ENCODE measurements around the gene USP17L28. TPM values are rescaled to one million over a fixed set of nuclear protein-coding genes. Genes with fewer than 3 reads are reported as not detected.
"Not testable (repeated sequence)": the region's sequence is repeated elsewhere in the genome, so short reads cannot be mapped to it uniquely, and the experiment has no call there.

USP17L28 gene, protein sequence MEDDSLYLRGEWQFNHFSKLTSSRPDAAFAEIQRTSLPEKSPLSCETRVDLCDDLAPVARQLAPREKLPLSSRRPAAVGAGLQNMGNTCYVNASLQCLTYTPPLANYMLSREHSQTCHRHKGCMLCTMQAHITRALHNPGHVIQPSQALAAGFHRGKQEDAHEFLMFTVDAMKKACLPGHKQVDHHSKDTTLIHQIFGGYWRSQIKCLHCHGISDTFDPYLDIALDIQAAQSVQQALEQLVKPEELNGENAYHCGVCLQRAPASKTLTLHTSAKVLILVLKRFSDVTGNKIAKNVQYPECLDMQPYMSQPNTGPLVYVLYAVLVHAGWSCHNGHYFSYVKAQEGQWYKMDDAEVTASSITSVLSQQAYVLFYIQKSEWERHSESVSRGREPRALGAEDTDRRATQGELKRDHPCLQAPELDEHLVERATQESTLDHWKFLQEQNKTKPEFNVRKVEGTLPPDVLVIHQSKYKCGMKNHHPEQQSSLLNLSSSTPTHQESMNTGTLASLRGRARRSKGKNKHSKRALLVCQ
- not detected in 2 replicates for total RNA-seq (ENCODE audit: low replicate concordance)
- long read RNA-seq: 0 reads

DNA sequence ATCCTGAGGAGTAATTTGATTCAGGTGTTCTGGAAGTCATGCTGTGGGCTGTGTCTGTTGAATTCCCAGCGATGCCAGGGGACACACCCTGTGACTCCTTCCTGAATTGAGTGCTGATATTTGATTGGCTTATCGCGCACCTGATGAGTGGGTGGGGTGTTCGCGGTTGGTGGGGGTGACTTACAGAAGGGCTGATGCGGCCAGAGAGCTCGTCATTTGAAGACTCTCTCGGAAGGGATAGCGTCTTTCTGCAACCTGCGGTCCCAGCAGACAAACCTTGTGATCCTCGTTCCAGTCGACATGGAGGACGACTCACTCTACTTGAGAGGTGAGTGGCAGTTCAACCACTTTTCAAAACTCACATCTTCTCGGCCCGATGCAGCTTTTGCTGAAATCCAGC, at the start of gene USP17L28:
TSS of gene USP17L28 (plus strand) at position 301 of the 400 bp plus-strand sequence. CDS start at position 301, 0 bp downstream.
- not testable (repeated sequence) for H3K27ac Mint-ChIP-seq; H3K4me3 Mint-ChIP-seq; H3K36me3 Mint-ChIP-seq; H3K9me3 Mint-ChIP-seq; DNase-seq (ENCODE audit: extremely low spot score, unreplicated experiment); H3K27me3 Mint-ChIP-seq; H3K4me1 Mint-ChIP-seq (ENCODE audit: unreplicated experiment)

DNA sequence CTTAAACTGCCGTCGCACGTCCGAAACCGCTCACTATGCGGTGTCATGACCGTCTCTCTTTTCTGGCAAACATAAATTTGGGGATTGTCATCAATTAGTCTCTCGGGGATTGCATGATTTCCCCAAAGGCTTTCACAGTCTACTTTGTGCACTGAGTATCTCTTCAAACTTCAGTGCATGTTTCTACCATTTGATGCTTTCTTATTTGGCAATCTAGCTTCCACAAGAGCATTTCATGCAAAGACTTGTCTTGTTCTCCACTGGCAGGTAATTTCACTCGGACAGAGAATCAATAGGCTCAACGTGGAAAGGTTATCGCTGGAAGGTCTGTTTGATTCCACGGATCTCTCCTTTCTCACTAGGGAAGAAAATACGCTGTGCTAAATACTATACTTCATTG, 24.5 kb upstream of the USP17L28 start:
- H3K4me1 Mint-ChIP-seq (ENCODE audit: unreplicated experiment); H3K4me3 Mint-ChIP-seq; DNase-seq (ENCODE audit: extremely low spot score, unreplicated experiment); H3K36me3 Mint-ChIP-seq; H3K27ac Mint-ChIP-seq; H3K27me3 Mint-ChIP-seq; H3K9me3 Mint-ChIP-seq: not testable (repeated sequence)

DNA sequence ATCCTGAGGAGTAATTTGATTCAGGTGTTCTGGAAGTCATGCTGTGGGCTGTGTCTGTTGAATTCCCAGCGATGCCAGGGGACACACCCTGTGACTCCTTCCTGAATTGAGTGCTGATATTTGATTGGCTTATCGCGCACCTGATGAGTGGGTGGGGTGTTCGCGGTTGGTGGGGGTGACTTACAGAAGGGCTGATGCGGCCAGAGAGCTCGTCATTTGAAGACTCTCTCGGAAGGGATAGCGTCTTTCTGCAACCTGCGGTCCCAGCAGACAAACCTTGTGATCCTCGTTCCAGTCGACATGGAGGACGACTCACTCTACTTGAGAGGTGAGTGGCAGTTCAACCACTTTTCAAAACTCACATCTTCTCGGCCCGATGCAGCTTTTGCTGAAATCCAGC, 23.8 kb upstream of the USP17L28 start, which contains the start of gene USP17L24:
TSS of gene USP17L24 (plus strand) at position 301 of the 400 bp plus-strand sequence. CDS start at position 301, 0 bp downstream.
- H3K4me1 Mint-ChIP-seq (ENCODE audit: unreplicated experiment); H3K36me3 Mint-ChIP-seq; DNase-seq (ENCODE audit: extremely low spot score, unreplicated experiment); H3K27me3 Mint-ChIP-seq; H3K27ac Mint-ChIP-seq; H3K9me3 Mint-ChIP-seq; H3K4me3 Mint-ChIP-seq: not testable (repeated sequence)

DNA sequence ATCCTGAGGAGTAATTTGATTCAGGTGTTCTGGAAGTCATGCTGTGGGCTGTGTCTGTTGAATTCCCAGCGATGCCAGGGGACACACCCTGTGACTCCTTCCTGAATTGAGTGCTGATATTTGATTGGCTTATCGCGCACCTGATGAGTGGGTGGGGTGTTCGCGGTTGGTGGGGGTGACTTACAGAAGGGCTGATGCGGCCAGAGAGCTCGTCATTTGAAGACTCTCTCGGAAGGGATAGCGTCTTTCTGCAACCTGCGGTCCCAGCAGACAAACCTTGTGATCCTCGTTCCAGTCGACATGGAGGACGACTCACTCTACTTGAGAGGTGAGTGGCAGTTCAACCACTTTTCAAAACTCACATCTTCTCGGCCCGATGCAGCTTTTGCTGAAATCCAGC, 19.1 kb upstream of the USP17L28 start, which contains the start of gene USP17L25:
TSS of gene USP17L25 (plus strand) at position 301 of the 400 bp plus-strand sequence. CDS start at position 301, 0 bp downstream.
- not testable (repeated sequence) for H3K27me3 Mint-ChIP-seq; H3K27ac Mint-ChIP-seq; H3K36me3 Mint-ChIP-seq; H3K4me1 Mint-ChIP-seq (ENCODE audit: unreplicated experiment); H3K9me3 Mint-ChIP-seq; DNase-seq (ENCODE audit: extremely low spot score, unreplicated experiment); H3K4me3 Mint-ChIP-seq

DNA sequence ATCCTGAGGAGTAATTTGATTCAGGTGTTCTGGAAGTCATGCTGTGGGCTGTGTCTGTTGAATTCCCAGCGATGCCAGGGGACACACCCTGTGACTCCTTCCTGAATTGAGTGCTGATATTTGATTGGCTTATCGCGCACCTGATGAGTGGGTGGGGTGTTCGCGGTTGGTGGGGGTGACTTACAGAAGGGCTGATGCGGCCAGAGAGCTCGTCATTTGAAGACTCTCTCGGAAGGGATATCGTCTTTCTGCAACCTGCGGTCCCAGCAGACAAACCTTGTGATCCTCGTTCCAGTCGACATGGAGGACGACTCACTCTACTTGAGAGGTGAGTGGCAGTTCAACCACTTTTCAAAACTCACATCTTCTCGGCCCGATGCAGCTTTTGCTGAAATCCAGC, 14.3 kb upstream of the USP17L28 start, which contains the start of gene USP17L26:
TSS of gene USP17L26 (plus strand) at position 301 of the 400 bp plus-strand sequence. CDS start at position 301, 0 bp downstream.
- H3K9me3 Mint-ChIP-seq; H3K27ac Mint-ChIP-seq; H3K27me3 Mint-ChIP-seq; H3K36me3 Mint-ChIP-seq; H3K4me3 Mint-ChIP-seq; H3K4me1 Mint-ChIP-seq (ENCODE audit: unreplicated experiment); DNase-seq (ENCODE audit: extremely low spot score, unreplicated experiment): not testable (repeated sequence)

DNA sequence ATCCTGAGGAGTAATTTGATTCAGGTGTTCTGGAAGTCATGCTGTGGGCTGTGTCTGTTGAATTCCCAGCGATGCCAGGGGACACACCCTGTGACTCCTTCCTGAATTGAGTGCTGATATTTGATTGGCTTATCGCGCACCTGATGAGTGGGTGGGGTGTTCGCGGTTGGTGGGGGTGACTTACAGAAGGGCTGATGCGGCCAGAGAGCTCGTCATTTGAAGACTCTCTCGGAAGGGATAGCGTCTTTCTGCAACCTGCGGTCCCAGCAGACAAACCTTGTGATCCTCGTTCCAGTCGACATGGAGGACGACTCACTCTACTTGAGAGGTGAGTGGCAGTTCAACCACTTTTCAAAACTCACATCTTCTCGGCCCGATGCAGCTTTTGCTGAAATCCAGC, 9.6 kb upstream of the USP17L28 start, which contains the start of gene USP17L5:
TSS of gene USP17L5 (plus strand) at position 301 of the 400 bp plus-strand sequence. CDS start at position 301, 0 bp downstream.
- H3K27me3 Mint-ChIP-seq; H3K27ac Mint-ChIP-seq; H3K4me1 Mint-ChIP-seq (ENCODE audit: unreplicated experiment); H3K4me3 Mint-ChIP-seq; H3K36me3 Mint-ChIP-seq; H3K9me3 Mint-ChIP-seq; DNase-seq (ENCODE audit: extremely low spot score, unreplicated experiment): not testable (repeated sequence)

DNA sequence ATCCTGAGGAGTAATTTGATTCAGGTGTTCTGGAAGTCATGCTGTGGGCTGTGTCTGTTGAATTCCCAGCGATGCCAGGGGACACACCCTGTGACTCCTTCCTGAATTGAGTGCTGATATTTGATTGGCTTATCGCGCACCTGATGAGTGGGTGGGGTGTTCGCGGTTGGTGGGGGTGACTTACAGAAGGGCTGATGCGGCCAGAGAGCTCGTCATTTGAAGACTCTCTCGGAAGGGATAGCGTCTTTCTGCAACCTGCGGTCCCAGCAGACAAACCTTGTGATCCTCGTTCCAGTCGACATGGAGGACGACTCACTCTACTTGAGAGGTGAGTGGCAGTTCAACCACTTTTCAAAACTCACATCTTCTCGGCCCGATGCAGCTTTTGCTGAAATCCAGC, 4.8 kb upstream of the USP17L28 start, which contains the start of gene USP17L27:
TSS of gene USP17L27 (plus strand) at position 301 of the 400 bp plus-strand sequence. CDS start at position 301, 0 bp downstream.
- H3K9me3 Mint-ChIP-seq; H3K4me1 Mint-ChIP-seq (ENCODE audit: unreplicated experiment); H3K4me3 Mint-ChIP-seq; DNase-seq (ENCODE audit: extremely low spot score, unreplicated experiment); H3K36me3 Mint-ChIP-seq; H3K27me3 Mint-ChIP-seq; H3K27ac Mint-ChIP-seq: not testable (repeated sequence)

DNA sequence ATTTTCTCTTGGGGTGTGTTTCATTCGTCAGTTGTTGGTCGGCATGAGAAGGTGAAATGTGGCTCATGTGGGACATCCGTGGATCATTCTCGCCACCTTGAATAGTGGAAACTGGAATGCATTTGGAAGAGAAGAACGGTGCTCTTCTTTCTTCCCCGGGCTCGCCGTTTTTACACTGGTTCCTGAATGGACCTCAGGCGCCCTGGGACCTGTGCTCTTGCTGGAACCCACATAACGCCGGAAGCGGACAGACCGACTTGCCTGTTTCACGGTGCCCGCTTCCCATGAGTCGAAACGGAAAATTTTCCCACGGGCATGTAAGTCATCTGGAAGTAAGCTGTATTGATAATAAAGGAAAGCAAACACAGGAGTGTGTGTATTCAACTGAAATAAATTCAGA, 2.2 kb downstream of the USP17L28 start:
- H3K27ac Mint-ChIP-seq; H3K4me1 Mint-ChIP-seq (ENCODE audit: unreplicated experiment); H3K36me3 Mint-ChIP-seq; DNase-seq (ENCODE audit: extremely low spot score, unreplicated experiment); H3K27me3 Mint-ChIP-seq; H3K9me3 Mint-ChIP-seq; H3K4me3 Mint-ChIP-seq: not testable (repeated sequence)

DNA sequence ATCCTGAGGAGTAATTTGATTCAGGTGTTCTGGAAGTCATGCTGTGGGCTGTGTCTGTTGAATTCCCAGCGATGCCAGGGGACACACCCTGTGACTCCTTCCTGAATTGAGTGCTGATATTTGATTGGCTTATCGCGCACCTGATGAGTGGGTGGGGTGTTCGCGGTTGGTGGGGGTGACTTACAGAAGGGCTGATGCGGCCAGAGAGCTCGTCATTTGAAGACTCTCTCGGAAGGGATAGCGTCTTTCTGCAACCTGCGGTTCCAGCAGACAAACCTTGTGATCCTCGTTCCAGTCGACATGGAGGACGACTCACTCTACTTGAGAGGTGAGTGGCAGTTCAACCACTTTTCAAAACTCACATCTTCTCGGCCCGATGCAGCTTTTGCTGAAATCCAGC, 4.6 kb downstream of the USP17L28 start, which contains the start of gene USP17L29:
TSS of gene USP17L29 (plus strand) at position 301 of the 400 bp plus-strand sequence. CDS start at position 301, 0 bp downstream.
- H3K27me3 Mint-ChIP-seq; H3K4me1 Mint-ChIP-seq (ENCODE audit: unreplicated experiment); H3K9me3 Mint-ChIP-seq; H3K4me3 Mint-ChIP-seq; DNase-seq (ENCODE audit: extremely low spot score, unreplicated experiment); H3K36me3 Mint-ChIP-seq; H3K27ac Mint-ChIP-seq: not testable (repeated sequence)

DNA sequence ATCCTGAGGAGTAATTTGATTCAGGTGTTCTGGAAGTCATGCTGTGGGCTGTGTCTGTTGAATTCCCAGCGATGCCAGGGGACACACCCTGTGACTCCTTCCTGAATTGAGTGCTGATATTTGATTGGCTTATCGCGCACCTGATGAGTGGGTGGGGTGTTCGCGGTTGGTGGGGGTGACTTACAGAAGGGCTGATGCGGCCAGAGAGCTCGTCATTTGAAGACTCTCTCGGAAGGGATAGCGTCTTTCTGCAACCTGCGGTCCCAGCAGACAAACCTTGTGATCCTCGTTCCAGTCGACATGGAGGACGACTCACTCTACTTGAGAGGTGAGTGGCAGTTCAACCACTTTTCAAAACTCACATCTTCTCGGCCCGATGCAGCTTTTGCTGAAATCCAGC, 14.1 kb downstream of the USP17L28 start, which contains the start of gene USP17L30:
TSS of gene USP17L30 (plus strand) at position 301 of the 400 bp plus-strand sequence. CDS start at position 301, 0 bp downstream.
- not testable (repeated sequence) for H3K9me3 Mint-ChIP-seq

DNA sequence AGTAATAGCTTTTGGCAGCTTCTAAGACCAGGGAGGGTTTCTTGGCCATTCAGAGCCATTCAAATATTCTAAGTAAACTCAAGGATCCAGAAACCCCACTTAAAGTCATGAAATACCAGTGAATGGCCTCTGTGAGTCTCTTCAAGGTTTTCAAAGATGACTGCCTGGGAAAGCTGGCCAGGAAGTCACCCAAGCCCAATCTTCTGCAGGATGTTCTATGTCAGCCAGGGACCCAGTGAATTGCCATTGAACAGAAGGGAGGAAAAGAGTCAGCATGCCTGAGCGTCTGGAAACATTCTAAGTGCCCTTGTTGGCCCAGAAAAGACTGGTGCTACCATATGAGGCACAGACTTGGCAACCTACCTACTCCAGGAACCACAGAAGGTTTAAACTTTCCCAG, 31.2 kb downstream of the USP17L28 start:
- H3K4me1 Mint-ChIP-seq (ENCODE audit: unreplicated experiment); DNase-seq (ENCODE audit: extremely low spot score, unreplicated experiment); H3K4me3 Mint-ChIP-seq; H3K27ac Mint-ChIP-seq; H3K27me3 Mint-ChIP-seq; H3K36me3 Mint-ChIP-seq; H3K9me3 Mint-ChIP-seq: not testable (repeated sequence)

More for the DNA sequence above, 14.1 kb downstream of the USP17L28 start, which contains the start of gene USP17L30:
- not testable (repeated sequence) for H3K4me1 Mint-ChIP-seq (ENCODE audit: unreplicated experiment); H3K4me3 Mint-ChIP-seq; DNase-seq (ENCODE audit: extremely low spot score, unreplicated experiment); H3K27ac Mint-ChIP-seq; H3K36me3 Mint-ChIP-seq; H3K27me3 Mint-ChIP-seq
